CD14-positive monocyte (primary cell): ENCODE data around the gene ROBO3. TPM values are rescaled to one million over a fixed set of nuclear protein-coding genes. Genes with fewer than 3 reads are reported as not detected.

Source experiments
- DNase-seq, 3 donors: peaks; one replicate each; pipeline ENCODE4 v3.0.0-alpha.2; 2011 to 2022
- H2AFZ ChIP-seq: 2 replicates; pipeline ENCODE4 v1.6.0; 2012; ENCODE audit warnings: mild to moderate bottlenecking, low read depth, low read length, inconsistent platforms; ENCODE audit not compliant: insufficient read depth, poor library complexity, severe bottlenecking
- H3K27ac ChIP-seq, 2 donors: 1 replicate in 1 of 2; 2 replicates in 1 of 2; pipeline ENCODE4 v1.5.1; 2012 to 2013; ENCODE audit warnings: low read length in 2 of 2, control low read depth in 1 of 2, inconsistent platforms in 1 of 2, low read depth in 1 of 2, mild to moderate bottlenecking in 1 of 2
- H3K27me3 ChIP-seq, 2 donors: one replicate each; pipeline versions ENCODE4 v1.6.0 to v1.6.1; 2011 to 2013; ENCODE audit warnings: low read length in 2 of 2; ENCODE audit not compliant: control insufficient read depth in 2 of 2, insufficient read depth in 2 of 2
- H3K36me3 ChIP-seq, 2 donors: replicated peaks in 1 of 2; 1 replicate in 1 of 2; 2 replicates in 1 of 2; pipeline versions ENCODE4 v1.5.1 to v1.6.1; 2012 to 2013; ENCODE audit warnings: low read length in 2 of 2, control low read depth in 1 of 2, inconsistent platforms in 1 of 2, mild to moderate bottlenecking in 1 of 2; ENCODE audit not compliant: insufficient read depth in 2 of 2, control insufficient read depth in 1 of 2
- H3K4me1 ChIP-seq, 2 donors: 1 replicate in 1 of 2; 2 replicates in 1 of 2; pipeline versions ENCODE4 v1.5.1 to v1.6.1; 2012 to 2013; ENCODE audit warnings: low read length in 2 of 2, control low read depth in 1 of 2, inconsistent platforms in 1 of 2, mild to moderate bottlenecking in 1 of 2, moderate library complexity in 1 of 2; ENCODE audit not compliant: insufficient read depth in 2 of 2, control insufficient read depth in 1 of 2
- H3K4me2 ChIP-seq: replicated peaks from 2 replicates; pipeline ENCODE3; 2012; ENCODE audit warnings: low read length, moderate library complexity, mild to moderate bottlenecking; ENCODE audit not compliant: poor library complexity, severe bottlenecking; ENCODE audit errors: extremely low read depth
- H3K4me3 ChIP-seq, 3 experiments: fragments of 200-600 bp in 1 of 3; sonication (generic) in 1 of 3; replicated peaks in 1 of 3; 1 replicate in 2 of 3; 2 replicates in 1 of 3; pipeline ENCODE4 v1.5.1; 2011 to 2013; ENCODE audit warnings: low read length in 3 of 3, mild to moderate bottlenecking in 3 of 3, control low read depth in 2 of 3, low read depth in 2 of 3, inconsistent platforms in 1 of 3, moderate library complexity in 1 of 3
- H3K79me2 ChIP-seq: 2 replicates; pipeline ENCODE4 v1.6.0; 2012; ENCODE audit warnings: mild to moderate bottlenecking, control low read depth, inconsistent platforms, low read length, moderate library complexity; ENCODE audit not compliant: insufficient read depth
- H3K9ac ChIP-seq: 2 replicates; pipeline ENCODE4 v1.6.0; 2017; ENCODE audit warnings: low read length, mild to moderate bottlenecking; ENCODE audit not compliant: insufficient read depth, poor library complexity, severe bottlenecking
- H3K9me3 ChIP-seq, 2 donors: replicated peaks in 1 of 2; 1 replicate in 1 of 2; 2 replicates in 1 of 2; pipeline versions ENCODE4 v1.5.1 to v1.6.1; 2012 to 2013; ENCODE audit warnings: low read length in 2 of 2, control low read depth in 1 of 2; ENCODE audit not compliant: control insufficient read depth in 1 of 2, insufficient read depth in 1 of 2
- H4K20me1 ChIP-seq: 2 replicates; pipeline ENCODE4 v1.6.0; 2012; ENCODE audit warnings: mild to moderate bottlenecking, low read length, control low read depth, moderate library complexity; ENCODE audit not compliant: insufficient read depth
- H3K27ac Mint-ChIP-seq, 7 donors: one replicate each; pipeline ENCODE4 v1.8.0; 2020; ENCODE audit warnings: mild to moderate bottlenecking in 7 of 7, mixed read lengths in 7 of 7, moderate library complexity in 6 of 7, inconsistent platforms in 2 of 7
- H3K27me3 Mint-ChIP-seq, 3 donors: one replicate each; pipeline ENCODE4 v1.8.0; 2021 to 2022; ENCODE audit warnings: low read depth in 3 of 3, mild to moderate bottlenecking in 3 of 3, mixed read lengths in 3 of 3, moderate library complexity in 3 of 3, inconsistent platforms in 1 of 3
- H3K36me3 Mint-ChIP-seq, 2 donors: one replicate each; pipeline ENCODE4 v1.8.0; 2020; ENCODE audit warnings: mixed read lengths in 2 of 2, inconsistent platforms in 1 of 2, mild to moderate bottlenecking in 1 of 2
- H3K4me1 Mint-ChIP-seq: one replicate; pipeline ENCODE4 v1.8.0; 2020; ENCODE audit warnings: mild to moderate bottlenecking, mixed read lengths
- H3K4me3 Mint-ChIP-seq, 2 donors: one replicate each; pipeline ENCODE4 v1.8.0; 2020; ENCODE audit warnings: mild to moderate bottlenecking in 2 of 2, mixed read lengths in 2 of 2, moderate library complexity in 1 of 2
- H3K9me3 Mint-ChIP-seq, 7 donors: one replicate each; pipeline ENCODE4 v1.8.0; 2020 to 2022; ENCODE audit warnings: mixed read lengths in 7 of 7, mild to moderate bottlenecking in 6 of 7, moderate library complexity in 6 of 7, inconsistent platforms in 2 of 7
- WGBS: methylation state at CpG from one replicate; pipeline ENCODE4 v1.1.5; 2013; ENCODE audit warnings: missing lambda C conversion rate; ENCODE audit not compliant: insufficient coverage; 5-methylcytosine and 5-hydroxymethylcytosine counted together
- intact Hi-C, 2 donors: fragments of 100-400 bp; cut with micrococcal nuclease; formaldehyde crosslinking; loops; one replicate each; pipeline versions ENCODE4 v1.15.0 to v1.15.1; 2023
- polyA plus RNA-seq, 3 donors: library from polyadenylated mRNA; depleted of rRNA in 1 of 3; unstranded in 2 of 3; stranded (reverse) in 1 of 3; fragments of 300-500 nt in 2 of 3; fragments of >200 nt in 1 of 3; fragmentation: Illumina TruSeq in 2 of 3; gene quantifications; 1 replicate in 2 of 3; 2 replicates in 1 of 3; pipeline ENCODE4 v1.2.3, GENCODE V29; 2012 to 2021
- TF ChIP-seq, protein P1 (sequence below): fragments of 200-600 bp; IDR thresholded peaks from one replicate; pipeline ENCODE4 v1.8.0; 2022; ENCODE audit warnings: antibody characterized with exemption, mild to moderate bottlenecking

Gene ROBO3
- polyA plus RNA-seq, 3 donors: 0.39 to 11.6 (median 0.81) TPM

DNA sequence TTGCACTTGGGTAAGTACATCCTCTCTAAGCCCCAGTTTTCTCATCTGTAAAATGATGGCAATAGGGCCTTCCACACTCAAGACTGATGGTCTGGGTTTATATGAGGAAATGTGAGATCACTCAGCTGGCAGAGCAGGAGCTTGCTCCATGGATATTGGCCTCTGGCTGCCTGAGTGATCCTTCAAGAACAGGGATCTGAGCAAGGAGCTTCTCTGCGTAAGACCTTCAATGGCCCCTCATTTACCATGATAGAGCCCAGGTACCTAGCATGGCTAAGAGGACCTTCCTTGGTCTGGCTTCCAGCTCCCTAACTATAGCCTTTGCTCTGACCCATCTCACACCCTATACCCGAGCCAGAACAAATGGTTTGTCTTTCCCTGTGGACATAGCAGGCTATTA is 26.9 kb downstream of the ROBO3 start:
- Mint-ChIP-seq H3K36me3 (no peaks in the 10 kb centered on the region), H3K9me3 (no peaks in the 10 kb centered on the region), H3K27ac (no peak overlapping the region), H3K27me3 (peaks cover 0 to 1% (median 0%) of the 10 kb centered on the region in 3 donors), H3K4me1 (peaks cover 20% of the 10 kb centered on the region), H3K4me3 (no peak overlapping the region)
- DNase-seq: no peak
- TF ChIP-seq, protein P1, sequence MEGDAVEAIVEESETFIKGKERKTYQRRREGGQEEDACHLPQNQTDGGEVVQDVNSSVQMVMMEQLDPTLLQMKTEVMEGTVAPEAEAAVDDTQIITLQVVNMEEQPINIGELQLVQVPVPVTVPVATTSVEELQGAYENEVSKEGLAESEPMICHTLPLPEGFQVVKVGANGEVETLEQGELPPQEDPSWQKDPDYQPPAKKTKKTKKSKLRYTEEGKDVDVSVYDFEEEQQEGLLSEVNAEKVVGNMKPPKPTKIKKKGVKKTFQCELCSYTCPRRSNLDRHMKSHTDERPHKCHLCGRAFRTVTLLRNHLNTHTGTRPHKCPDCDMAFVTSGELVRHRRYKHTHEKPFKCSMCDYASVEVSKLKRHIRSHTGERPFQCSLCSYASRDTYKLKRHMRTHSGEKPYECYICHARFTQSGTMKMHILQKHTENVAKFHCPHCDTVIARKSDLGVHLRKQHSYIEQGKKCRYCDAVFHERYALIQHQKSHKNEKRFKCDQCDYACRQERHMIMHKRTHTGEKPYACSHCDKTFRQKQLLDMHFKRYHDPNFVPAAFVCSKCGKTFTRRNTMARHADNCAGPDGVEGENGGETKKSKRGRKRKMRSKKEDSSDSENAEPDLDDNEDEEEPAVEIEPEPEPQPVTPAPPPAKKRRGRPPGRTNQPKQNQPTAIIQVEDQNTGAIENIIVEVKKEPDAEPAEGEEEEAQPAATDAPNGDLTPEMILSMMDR: no peak
- Histone ChIP-seq H3K27ac (no peak overlapping the region), H3K36me3 (no peaks in the 10 kb centered on the region), H3K4me1 (peaks cover 12 to 13% of the 10 kb centered on the region in 2 donors), H2AFZ (peak overlapping the region; percentile 51), H3K27me3 (no peaks in the 10 kb centered on the region), H3K9me3 (no peaks in the 10 kb centered on the region), H3K4me3 (no peak overlapping the region), H3K4me2 (no peak overlapping the region), H4K20me1 (no peaks in the 10 kb centered on the region), H3K9ac (no peak overlapping the region), H3K79me2 (no peaks in the 10 kb centered on the region)
- intact Hi-C loops: no loop called here
- WGBS: 80% methylated on average over 2 of the region's 2 CpGs

- intact Hi-C loops: no loop called here
- Mint-ChIP-seq H3K4me3 (peak overlapping the region in 1 of 2 donors; percentile 63), H3K27ac (peak overlapping the region in 2 of 7 donors; percentile 36 to 75), H3K9me3 (no peaks in the 10 kb centered on the region), H3K27me3 (peaks cover 1 to 3% (median 2%) of the 10 kb centered on the region in 3 donors), H3K4me1 (peaks cover 27% of the 10 kb centered on the region), H3K36me3 (no peaks in the 10 kb centered on the region)
- Histone ChIP-seq H3K9me3 (no peaks in the 10 kb centered on the region), H3K36me3 (no peaks in the 10 kb centered on the region), H3K79me2 (no peaks in the 10 kb centered on the region), H3K27ac (no peak overlapping the region), H3K4me1 (peaks cover 18 to 19% of the 10 kb centered on the region in 2 donors), H2AFZ (peak overlapping the region; percentile 51), H3K4me2 (no peak overlapping the region), H3K27me3 (no peaks in the 10 kb centered on the region), H3K4me3 (no peak overlapping the region), H3K9ac (no peak overlapping the region), H4K20me1 (no peaks in the 10 kb centered on the region)
- no peak for DNase-seq
- TF ChIP-seq, protein P1: no peak
- 57% methylated on average over 9 of the region's 9 CpGs for WGBS
These were observed 27.7 kb downstream of the ROBO3 start for GRCh38 chr11:124892750-124893454.
